ENCODE measurements around the gene ABCD4. TPM values are rescaled to one million over a fixed set of nuclear protein-coding genes. Genes with fewer than 3 reads are reported as not detected.

ABCD4 gene
- total RNA-seq, 1 donor from 2014 or later: 23.6 TPM

- peaks cover 64% of the 10 kb centered on the region for H3K27me3 ChIP-seq (ENCODE audit: low read depth)
- DNase-seq: no peak
- intact Hi-C loops (cut with micrococcal nuclease): loop anchor here (10.0 kb wide), 1 partner anchor 135 kb away; no protein-coding TSS in a partner anchor
- peaks cover 7% of the 10 kb centered on the region for H3K4me1 ChIP-seq
- H3K27ac ChIP-seq (replicated peaks): no peak overlapping the region
- no peak overlapping the region for H3K4me3 ChIP-seq
- no peaks in the 10 kb centered on the region for H3K9me3 ChIP-seq (replicated peaks)
- no peaks in the 10 kb centered on the region for H3K36me3 ChIP-seq
- TF ChIP-seq, protein P1, sequence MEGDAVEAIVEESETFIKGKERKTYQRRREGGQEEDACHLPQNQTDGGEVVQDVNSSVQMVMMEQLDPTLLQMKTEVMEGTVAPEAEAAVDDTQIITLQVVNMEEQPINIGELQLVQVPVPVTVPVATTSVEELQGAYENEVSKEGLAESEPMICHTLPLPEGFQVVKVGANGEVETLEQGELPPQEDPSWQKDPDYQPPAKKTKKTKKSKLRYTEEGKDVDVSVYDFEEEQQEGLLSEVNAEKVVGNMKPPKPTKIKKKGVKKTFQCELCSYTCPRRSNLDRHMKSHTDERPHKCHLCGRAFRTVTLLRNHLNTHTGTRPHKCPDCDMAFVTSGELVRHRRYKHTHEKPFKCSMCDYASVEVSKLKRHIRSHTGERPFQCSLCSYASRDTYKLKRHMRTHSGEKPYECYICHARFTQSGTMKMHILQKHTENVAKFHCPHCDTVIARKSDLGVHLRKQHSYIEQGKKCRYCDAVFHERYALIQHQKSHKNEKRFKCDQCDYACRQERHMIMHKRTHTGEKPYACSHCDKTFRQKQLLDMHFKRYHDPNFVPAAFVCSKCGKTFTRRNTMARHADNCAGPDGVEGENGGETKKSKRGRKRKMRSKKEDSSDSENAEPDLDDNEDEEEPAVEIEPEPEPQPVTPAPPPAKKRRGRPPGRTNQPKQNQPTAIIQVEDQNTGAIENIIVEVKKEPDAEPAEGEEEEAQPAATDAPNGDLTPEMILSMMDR (IDR thresholded peaks at IDR 0.05; ENCODE audit: borderline replicate concordance): no peak
These were observed 53.0 kb downstream of the ABCD4 start for GRCh38 chr14:74249433-74250375.

DNA sequence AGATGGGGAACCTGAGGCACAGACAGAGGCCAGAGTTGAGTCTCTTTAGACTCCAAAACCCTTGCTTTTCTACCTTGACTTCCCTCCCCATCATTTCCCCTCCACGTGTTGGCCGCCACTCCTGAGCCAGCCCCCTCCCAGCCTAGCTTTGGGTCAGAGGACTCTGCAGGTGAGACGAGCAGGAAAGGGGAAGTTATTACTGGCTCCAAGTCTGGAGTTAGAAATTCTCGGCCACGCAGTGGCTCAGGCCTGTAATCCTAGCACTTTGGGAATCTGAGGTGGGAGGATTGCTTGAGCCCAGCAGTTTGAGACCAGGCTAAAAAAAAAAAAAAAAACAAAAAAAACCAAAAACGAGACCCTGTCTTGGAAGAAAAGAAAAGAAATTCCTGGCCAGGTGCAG, 54.7 kb downstream of the ABCD4 start:
- H3K4me1 ChIP-seq: peaks cover 7% of the 10 kb centered on the region
- peaks cover 71% of the 10 kb centered on the region for H3K27me3 ChIP-seq (ENCODE audit: low read depth)
- intact Hi-C loops (cut with micrococcal nuclease): loop anchor here (10.0 kb wide), 1 partner anchor 133 kb away; no protein-coding TSS in a partner anchor
- no peak overlapping the region for H3K27ac ChIP-seq (replicated peaks)
- H3K9me3 ChIP-seq (replicated peaks): no peaks in the 10 kb centered on the region
- no peaks in the 10 kb centered on the region for H3K36me3 ChIP-seq
- no peak overlapping the region for H3K4me3 ChIP-seq
- TF ChIP-seq, protein P1 (IDR thresholded peaks at IDR 0.05; ENCODE audit: borderline replicate concordance): no peak
- DNase-seq: no peak

- Histone ChIP-seq H3K27me3 (ENCODE audit: low read depth) (peaks cover 72% of the 10 kb centered on the region), H3K36me3 (no peaks in the 10 kb centered on the region), H3K27ac (replicated peaks) (no peak overlapping the region), H3K4me1 (peaks cover 6% of the 10 kb centered on the region), H3K4me3 (no peak overlapping the region), H3K9me3 (replicated peaks) (no peaks in the 10 kb centered on the region)
- TF ChIP-seq, protein P1 (IDR thresholded peaks at IDR 0.05; ENCODE audit: borderline replicate concordance): no peak
- intact Hi-C loops (cut with micrococcal nuclease): loop anchor here (10.0 kb wide), 1 partner anchor 132 kb away; no protein-coding TSS in a partner anchor
- no peak for DNase-seq
These were observed 56.2 kb downstream of the ABCD4 start for GRCh38 chr14:74246542-74246941.

GRCh38 chr14:74245292-74245691, 57.4 kb downstream of the ABCD4 start:
- H3K9me3 ChIP-seq (replicated peaks): no peaks in the 10 kb centered on the region
- no peak overlapping the region for H3K27ac ChIP-seq (replicated peaks)
- H3K4me1 ChIP-seq: peaks cover 15% of the 10 kb centered on the region
- peaks cover 85% of the 10 kb centered on the region for H3K27me3 ChIP-seq (ENCODE audit: low read depth)
- H3K4me3 ChIP-seq: no peak overlapping the region
- no peak for DNase-seq
- TF ChIP-seq, protein P1 (IDR thresholded peaks at IDR 0.05; ENCODE audit: borderline replicate concordance): no peak
- intact Hi-C loops (cut with micrococcal nuclease): loop anchor here (10.0 kb wide), 1 partner anchor 130 kb away; no protein-coding TSS in a partner anchor
- no peaks in the 10 kb centered on the region for H3K36me3 ChIP-seq

- H3K36me3 ChIP-seq: no peaks in the 10 kb centered on the region
- TF ChIP-seq, protein P1 (IDR thresholded peaks at IDR 0.05; ENCODE audit: borderline replicate concordance): no peak
- intact Hi-C loops (cut with micrococcal nuclease): loop anchor here (10.0 kb wide), 1 partner anchor 129 kb away; no protein-coding TSS in a partner anchor
- H3K27ac ChIP-seq (replicated peaks): no peak overlapping the region
- H3K4me1 ChIP-seq: peaks cover 26% of the 10 kb centered on the region
- peaks cover 97% of the 10 kb centered on the region for H3K27me3 ChIP-seq (ENCODE audit: low read depth)
- DNase-seq: no peak
- H3K4me3 ChIP-seq: no peak overlapping the region
- no peaks in the 10 kb centered on the region for H3K9me3 ChIP-seq (replicated peaks)
These were observed 58.6 kb downstream of the ABCD4 start for GRCh38 chr14:74244115-74244514.

Data from left ventricle myocardium inferior (tissue), 1 donor.